Glomerular visceral epithelial cell (primary cell): ENCODE measurements around the gene CSF2.
"Not testable (repeated sequence)": the region's sequence is repeated elsewhere in the genome, so short reads cannot be mapped to it uniquely, and the experiment has no call there.

Experiments used
- DNase-seq: peaks from one replicate; pipeline ENCODE4 v3.0.0-alpha.2; 2016; ENCODE audit errors: extremely low spot score

CSF2 gene

DNA sequence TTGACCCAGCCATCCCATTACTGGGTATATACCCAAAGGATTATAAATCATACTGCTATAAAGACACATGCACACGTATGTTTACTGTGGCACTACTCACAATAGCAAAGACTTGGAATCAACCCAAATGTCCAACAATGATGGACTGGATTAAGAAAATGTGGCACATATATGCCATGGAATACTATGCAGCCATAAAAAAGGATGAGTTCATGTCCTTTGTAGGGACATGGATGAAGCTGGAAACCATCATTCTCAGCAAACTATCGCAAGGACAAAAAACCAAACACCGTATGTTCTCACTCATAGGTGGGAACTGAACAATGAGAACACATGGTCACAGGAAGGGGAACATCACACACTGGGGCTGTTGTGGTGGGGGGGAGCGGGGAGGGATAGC, 35.4 kb downstream of the CSF2 start:
- DNase-seq, result not testable (repeated sequence)

DNA sequence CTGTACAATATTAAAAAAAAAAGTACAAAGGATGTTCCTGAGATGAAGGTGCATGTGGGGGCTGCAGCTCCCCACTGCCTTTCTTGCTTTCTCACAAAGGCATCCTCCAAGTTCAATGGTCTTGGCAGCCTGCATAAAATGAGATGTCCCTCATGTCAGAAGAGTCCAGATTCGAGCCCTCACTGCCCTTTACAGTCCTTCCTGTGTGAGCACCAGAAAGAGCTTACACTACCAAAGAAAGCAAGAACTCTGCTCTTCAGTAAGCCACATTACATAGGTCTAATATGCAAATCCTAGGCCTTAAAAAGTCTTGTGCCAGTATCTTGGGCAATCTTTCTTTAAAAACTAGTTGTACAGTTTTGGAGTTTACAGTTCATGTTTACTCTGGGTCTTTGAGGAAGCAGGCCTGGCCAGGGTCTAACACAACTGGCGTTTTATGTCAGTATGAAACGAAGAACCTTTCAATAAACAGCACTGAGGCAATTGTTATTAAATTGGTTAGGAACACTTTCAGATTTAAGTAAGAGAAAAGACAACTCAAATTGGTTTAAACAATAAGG, 36.0 kb downstream of the CSF2 start:
- no peak for DNase-seq

DNA sequence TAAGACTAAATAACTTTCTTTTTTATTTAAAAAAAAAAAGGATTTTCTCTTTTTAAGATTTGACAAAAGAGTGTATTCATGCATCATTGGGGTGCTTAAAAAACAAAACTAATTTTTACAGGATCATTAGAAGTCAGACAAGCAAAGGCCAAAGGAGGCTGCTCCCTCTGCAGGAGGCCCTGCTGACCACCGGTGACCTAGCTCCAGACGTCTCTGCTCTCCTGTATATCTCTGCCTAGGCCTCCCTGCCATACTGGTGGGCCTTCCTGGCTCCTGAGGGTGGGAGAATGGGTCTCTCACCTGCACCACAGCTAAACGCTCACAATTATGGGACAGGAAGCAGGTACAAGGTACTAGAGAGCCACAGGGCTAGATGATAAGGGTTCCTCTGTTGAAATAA, 36.6 kb downstream of the CSF2 start:
- DNase-seq, result no peak

DNA sequence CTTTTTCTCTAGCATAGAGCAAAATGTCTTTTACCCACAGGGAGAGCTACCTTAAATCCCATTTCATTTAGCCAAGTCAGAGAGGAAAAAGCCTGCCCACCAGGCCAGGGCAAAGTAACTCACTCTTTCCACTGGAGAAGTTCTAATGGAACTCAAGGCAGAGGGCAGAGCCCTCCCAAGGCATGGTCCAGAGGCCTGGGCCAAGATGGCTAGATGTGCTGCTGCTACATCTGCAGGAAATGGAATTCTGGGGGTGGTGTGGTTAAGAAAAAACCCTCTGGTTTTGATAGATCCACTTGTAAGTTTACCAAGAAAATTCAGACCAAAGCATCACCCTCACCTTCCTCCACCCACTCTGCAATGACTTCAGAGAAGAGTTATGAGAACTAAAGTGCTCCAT, 37.3 kb downstream of the CSF2 start:
- DNase-seq, result no peak

DNA sequence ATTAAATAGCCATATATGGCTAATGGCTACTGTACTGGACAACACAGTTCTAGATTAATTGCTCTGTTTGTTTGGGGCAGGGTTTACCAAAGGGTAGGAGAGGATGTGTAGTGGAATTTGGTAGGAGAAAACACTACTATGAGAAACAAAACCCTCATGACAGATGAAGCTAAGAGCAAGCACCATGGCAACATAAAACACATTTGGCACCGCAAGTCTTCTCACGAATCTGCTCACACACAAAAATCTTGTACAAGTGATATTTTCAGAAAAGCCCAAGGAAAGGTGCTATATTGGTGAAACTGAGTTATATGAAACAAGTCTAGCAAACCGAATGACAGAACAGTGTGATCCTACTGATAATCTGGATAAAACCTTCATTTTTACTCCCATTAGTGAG, 38.5 kb downstream of the CSF2 start:
- DNase-seq, result no peak

DNA sequence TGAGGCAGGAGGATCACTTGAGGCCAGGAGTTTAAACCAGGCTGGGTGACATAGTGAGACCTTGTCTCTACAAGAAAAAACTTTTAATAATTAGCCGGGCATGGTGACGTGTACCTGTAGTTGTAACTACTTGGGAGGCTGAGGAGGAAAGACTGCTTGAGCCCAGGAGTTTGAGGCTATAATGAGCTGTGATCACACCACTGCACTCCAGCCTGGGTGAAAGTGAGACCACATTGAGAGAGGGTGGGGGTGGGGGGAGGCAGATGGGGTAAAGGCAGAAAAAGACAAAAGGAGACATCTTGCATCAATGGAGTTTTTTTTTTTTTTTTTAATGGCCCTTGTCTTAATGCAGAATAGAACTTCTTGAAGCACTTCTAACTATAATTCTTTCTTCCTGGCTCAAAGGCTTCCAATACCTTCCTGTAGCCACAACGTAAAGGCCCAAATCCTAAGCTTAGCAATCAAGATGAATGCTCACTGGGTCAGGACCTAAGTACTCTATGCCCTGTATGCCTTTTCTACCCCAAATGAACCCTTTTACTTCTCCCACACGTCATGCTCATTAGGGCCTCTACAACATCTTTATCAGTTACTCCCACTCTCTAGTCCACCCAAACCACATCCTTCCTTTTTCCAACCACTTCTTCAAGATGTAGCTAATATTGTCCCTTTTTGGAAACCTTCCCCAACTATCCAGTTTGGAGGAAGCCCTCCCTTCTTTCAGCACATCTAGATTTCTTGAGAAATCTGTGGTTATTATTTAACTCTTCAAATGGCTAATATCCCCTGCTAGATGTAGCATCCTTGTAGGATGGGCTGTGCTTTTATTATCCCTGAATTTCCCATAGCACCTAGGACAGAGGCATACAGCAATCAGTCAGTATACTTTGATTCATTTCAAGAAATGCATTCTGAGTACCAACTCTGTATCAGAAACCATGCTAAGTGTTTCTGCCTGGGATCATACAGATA, 40.8 kb downstream of the CSF2 start:
- no peak for DNase-seq

DNA sequence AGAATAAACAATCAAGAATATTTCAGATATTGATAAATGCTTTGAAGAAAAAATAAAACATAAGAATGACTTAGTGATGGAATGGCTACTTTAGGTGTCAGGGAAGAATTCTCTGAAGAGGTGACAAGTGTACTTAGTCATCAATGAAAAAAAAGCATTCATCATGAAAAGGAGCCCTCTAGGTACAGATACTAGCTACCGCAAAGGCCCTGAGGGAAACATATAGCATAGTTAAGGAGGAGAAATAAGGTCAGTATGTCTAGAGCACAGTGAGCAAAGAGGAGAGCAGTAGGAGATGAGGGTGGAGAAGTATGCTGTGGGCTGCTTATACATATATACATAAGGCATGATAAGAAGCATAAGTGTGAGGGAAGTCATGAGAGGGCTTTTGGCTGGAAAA, 41.8 kb downstream of the CSF2 start:
- DNase-seq, result no peak

DNA sequence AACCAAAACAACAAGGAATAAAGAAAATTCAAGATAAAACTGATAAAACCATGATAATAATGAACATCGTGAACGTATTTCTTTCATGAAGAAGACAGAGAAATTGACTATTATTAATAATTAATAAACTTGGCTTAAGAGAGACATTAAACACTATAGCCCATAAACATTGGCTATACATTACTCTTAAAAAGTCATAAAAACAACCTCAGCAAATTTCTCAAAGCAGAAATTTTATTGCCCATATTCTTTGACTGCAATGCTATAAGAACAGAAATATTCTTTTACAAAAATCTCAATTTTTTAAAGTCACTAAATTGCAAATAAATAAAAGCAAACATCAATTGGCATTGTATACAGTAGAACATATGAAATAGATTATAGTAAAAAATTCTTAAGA, 42.5 kb downstream of the CSF2 start:
- DNase-seq, result no peak

DNA sequence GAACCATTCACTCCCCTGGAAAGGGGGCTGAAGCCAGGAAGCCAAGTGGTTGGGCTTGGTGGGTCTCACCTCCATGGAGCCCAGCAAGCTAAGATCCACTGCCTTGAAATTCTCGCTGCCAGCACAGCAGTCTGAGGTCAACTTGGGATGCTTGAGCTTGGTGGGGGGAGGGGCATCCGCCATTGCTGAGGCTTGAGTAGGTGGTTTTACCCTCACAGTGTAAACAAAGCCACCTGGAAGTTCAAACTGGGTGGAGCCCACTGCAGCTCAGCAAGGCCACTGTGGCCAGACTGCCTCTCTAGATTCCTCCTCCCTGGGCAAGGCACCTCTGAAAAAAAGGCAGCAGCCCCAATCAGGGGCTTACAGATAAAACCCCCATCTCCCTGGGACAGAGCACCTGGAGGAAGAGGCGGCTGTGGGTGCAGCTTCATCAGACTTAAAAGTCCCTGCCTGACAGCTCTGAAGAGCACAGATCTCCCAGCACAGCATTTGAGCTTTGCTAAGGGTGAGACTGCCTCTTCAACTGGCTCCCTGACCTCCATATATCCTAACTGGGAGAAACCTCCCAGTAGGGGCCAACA, 43.4 kb downstream of the CSF2 start:
- DNase-seq, result not testable (repeated sequence)

DNA sequence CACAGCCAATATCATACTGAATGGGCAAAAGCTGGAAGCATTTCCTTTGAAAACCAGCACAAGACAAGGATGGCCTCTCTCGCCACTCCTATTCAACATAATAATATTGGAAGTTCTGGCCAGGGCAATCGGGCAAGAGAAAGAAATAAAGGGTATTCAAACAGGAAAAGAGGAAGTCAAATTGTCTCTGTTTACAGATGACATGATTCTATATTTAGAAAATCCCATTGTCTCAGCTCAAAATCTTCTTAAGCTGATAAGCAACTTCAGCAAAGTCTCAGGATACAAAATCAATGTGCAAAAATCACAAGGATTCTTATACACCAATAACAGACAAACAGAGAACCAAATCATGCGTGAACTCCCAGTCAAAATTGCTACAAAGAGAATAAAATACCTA, 47.1 kb downstream of the CSF2 start:
- not testable (repeated sequence) for DNase-seq

DNA sequence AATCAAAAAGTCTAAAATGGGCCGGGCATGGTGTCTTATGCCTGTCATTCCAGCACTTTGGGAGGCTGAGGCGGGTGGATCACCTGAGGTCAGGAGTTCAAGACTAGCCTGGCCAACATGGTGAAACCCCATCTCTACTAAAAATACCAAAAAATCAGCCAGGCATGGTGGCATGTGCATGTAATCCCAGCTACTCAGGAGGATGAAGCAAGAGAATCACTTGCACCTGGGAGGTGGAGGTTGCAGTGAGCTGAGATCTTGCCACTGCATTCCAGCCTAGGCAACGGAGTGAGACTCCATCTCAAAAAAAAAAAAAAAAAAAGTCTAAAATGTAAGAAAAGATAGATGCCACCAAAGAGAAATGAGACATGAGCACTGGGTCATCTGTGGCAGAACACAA, 49.4 kb downstream of the CSF2 start:
- peak; percentile 49 for DNase-seq

DNA sequence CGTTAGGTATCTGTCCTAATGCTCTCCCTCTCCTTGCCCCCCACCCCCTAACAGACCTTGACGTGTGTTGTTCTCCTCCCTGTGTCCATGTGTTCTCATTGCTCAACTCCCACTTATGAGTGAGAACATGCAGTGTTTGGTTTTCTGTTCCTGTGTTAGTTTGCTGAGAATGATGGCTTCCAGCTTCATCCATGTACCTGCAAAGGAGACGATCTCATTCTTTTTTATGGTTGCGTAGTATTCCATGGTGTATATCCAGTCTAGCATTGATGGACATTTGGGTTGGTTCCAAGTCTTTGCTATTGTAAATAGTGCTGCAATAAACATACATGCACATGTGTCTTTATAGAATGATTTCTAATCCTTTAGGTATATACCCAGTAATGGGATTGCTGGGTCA, 50.0 kb downstream of the CSF2 start:
- DNase-seq, result not testable (repeated sequence)
